ENCODE measurements around the gene KRTAP4-7.
A peak's percentile ranks its signal among the peaks of the same experiment; 100 is the strongest.
"Not testable (repeated sequence)": the region's sequence is repeated elsewhere in the genome, so short reads cannot be mapped to it uniquely, and the experiment has no call there.

The KRTAP4-7 gene

DNA sequence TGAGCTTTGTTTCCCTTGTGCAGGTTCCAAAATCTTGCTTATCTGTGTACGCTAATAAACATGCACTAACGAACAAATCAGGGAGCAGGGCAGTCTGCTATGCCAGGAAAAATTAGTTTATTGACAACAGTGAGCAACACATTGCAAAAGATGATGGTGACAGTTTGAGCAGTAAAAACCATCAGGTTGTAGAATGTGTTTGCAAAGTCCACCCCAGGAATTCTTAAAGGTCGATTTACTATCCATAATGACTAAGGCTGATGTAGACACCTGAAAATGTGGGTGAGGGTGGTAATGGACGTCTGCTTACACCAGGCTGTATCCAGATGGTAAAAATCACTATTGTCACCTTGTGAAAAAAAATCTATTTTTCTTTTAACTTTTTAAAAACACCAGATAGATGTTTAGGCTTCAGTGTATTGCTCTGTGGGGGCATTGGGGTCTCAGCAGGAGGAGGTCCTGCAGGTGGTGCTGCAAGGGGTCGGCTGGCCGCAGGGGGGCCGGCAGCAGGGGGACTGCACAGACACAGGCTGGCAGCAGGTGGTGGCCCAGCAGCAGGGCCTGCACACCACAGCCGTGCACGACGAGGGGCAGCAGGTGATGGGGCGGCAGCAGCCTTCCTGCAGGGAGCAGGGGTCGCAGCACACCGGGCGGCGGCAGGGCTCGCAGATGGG lies 18.8 kb upstream of the KRTAP4-7 start:
- FAIRE-seq; DNase-seq (ENCODE audit: low spot score): not testable (repeated sequence)

DNA sequence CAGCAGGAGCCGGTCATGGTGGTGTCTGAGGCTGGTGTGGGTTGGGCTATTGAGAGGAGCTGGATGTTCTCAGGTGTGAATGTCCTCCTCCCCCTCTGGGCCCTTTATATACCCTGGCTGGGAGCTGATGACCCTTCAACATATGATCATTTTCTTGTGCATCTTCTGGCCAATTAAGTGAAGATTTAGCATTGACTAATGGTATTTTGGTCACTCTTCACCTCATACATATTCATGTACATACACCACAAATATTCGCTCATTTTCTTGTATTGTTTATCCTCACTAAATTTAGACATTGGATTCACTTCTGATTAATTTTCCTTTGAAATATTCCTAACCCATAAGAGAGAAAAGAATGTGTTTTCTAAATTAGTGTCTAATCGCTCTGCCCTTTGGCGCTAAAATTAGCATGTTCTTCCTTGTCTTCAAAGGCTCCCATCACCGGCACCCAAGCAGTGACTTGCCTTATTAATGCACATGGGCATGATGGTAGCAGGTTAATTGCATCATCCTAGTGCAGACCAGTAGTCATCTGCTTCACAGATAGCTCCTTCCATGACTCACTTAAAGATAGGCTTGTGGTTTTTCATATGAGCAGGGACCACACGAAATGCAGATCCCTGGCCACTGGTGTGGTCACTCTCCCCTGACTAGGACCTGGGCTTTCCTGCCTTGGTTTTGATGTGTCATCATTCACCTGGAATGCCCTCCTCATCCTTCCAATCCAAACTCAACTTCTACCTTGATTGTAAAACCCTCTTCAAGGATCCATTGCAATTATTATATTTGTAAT lies 17.9 kb upstream of the KRTAP4-7 start, which contains the start of gene KRTAP2-4:
Gene KRTAP2-4, minus strand, starts transcription at position 51 of the 796 bp plus-strand sequence. Its CDS starts 34 bp downstream, at position 17.
- FAIRE-seq = peak; percentile 99

DNA sequence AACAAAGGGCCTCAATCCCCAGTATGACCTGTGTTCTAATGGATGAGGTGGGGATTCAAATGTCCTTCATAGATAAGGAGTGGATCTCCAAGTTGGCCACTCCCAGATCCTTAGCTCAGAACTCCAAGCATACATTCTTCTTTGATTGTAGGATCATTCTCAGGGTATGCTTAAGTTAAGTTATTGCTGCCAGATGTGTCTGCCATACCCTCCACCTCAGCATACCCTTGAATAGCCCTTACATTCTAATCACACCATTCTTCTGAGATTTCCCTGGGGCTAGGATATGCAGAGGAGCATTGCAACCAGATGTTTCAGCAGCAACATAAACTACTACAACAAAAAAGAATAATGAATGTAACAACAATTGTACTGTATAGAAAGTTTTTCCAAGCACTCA lies 16.7 kb upstream of the KRTAP4-7 start:
- FAIRE-seq (no peak), DNase-seq (ENCODE audit: low spot score) (no peak)

More for the DNA sequence above, 17.9 kb upstream of the KRTAP4-7 start, which contains the start of gene KRTAP2-4:
- DNase-seq (ENCODE audit: low spot score) = peak; percentile 99

DNA sequence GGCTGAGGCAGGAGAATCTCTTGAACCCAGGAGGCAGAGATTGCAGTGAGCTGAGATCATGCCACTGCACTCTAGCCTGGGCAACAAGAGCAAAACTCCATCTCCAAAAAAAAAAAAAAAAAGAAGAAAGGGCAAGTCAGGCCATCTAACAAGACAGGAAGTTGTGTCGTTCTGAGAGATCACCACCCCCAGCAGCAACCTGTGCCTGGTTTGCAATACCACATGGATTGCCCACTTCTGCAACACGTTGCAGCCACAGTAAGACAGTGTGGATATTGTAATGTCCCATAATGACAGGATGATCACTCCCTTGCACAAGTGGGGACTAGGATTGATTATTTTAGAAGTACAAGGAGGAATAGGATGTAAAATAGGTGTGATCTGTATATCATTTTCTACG lies 14.9 kb upstream of the KRTAP4-7 start:
- no peak for DNase-seq (ENCODE audit: low spot score)
- FAIRE-seq = no peak

DNA sequence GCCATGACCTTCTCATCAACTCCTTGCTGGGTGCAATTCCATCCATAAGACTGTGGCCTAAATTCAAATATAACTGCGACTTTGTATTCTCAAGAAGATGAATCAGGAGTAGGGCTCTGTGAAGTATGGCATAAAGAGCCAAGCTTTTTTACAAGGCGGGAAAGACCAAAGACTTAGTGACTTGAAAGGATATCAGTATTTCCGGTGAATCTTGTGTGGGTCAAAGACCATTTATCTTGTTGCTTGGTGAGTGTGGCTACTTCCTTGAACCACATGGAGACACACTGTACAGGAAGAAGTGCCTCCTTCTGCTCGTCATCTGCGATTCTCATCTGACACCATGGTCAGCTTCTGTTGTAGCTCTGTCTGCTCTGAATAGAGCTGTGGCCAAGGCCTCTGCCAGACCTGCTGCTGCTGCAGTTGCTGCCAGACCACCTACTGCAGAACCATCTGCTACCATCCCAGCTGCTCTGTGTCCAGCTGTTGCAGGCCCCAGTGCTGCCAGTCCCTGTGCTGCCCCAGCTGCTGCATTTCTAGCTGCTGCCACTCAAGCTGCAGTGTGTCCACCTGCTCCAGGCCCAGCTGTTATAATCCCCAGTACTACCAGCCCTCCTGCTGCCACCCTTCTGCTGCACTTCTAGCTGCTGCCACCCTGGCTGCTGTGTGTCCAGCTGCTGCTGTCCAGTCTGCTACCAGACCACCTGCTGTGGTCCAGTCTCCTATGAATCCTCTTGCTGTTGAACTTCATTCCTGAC lies 12.2 kb upstream of the KRTAP4-7 start:
- DNase-seq (ENCODE audit: low spot score) (no peak), FAIRE-seq (no peak)

DNA sequence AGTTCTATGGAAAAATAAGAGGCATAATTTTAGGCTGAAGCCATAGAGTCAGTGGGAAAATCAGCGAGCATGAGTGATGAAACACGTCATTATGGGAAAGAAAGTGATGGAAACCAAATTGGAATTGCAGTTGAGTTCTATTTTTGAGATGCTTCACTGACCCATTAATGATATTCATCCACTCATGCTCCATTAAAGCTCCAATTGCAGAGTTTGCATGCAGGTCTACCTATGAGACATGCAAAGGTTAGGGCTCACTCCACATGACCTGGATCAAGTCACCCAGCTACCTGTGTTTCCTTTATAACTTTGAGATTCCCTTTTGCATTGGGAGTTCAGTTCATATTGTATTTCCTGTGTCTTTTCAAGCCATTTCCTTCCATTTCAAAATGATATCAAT lies 10.3 kb upstream of the KRTAP4-7 start:
- DNase-seq (ENCODE audit: low spot score) (no peak), FAIRE-seq (no peak)

DNA sequence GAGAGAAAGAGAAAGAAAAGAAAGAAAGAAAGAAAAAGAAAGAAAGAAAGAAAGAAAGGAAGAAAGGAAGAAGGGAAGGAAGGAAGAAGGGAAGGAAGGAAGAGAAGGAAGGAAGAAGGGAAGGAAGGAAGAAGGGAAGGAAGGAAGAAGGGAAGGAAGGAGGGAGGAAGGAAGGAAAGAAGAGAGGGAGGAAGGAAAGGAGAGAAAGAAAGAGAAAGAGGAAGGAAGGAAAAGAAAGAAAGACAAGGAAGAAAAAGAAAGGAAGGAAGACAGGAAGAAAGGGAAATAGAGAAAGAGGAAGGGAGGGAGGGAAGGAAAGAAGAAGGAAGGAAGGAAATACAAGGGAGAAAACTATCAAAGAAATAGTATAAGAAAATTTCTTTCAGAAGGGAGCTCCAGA lies 7.2 kb upstream of the KRTAP4-7 start:
- FAIRE-seq = no peak

DNA sequence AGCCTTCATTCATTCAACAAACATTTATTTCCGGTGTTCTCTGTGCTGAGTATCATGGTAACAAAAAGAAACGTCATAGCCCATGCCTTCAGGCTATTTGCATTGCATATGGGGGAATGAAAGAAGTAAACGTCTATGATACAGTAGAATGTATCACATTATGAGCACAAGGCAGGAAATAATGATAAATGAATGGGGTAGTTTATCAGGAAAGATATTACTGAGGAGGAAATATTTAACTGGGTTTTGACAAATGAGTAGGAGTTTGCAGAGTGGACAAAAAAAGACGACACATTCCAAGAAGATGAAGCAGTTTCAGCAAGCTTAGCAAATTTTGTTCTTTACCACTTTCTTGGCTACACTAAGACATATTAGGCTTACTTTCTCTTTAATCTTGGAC lies 1.3 kb upstream of the KRTAP4-7 start:
- no peak for FAIRE-seq

More for the DNA sequence above, 7.2 kb upstream of the KRTAP4-7 start:
- DNase-seq (ENCODE audit: low spot score) = no peak

DNA sequence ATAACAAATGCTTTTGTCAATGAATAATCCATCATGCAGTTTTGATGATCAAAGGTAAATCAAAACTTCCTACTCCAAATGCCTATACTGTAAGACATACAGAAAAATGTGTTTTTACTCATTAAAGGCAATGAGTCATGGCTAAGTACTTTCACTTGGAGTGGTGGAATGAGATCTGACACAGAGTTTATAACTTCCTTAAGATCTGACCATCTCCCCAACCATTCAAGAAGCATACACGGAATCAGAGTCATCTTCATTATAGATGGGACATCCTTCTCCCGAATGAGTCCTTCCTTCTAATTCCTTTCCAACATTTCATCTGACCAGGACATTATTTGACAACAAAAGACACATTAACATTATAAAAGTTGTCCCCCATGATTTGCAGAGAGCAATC lies 523 bp upstream of the KRTAP4-7 start:
- peak; percentile 95 for FAIRE-seq
- peak; percentile 62 for DNase-seq (ENCODE audit: low spot score)

More for the DNA sequence above, 1.3 kb upstream of the KRTAP4-7 start:
- peak; percentile 53 for DNase-seq (ENCODE audit: low spot score)

DNA sequence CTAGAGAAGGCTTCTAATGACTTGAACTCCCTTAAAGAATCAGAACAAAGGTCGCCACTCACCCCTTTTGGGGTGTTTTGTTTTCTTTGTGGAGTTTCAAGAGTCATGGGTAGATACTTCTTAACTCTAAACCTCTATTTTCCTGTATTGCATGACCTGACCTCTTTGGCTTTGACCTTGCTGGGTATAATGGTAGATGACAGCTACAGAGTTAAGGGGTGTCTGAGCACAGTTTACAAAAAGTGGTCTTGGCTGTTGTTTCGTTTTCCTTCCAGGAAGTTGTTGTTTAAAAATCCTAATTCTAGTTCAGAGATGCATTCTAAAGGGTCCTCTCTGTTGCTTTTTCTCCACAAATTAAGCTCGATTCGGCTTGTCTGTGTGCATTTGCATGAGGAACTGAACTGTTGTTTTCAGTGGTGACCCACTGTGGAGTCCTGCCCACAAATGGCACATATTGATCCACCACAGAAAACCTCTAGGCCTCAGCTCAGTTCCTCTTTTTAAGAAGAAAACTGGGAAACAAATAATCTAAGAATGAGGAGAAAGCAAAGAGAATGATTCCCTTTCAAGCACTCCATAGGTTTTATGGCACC lies 4.9 kb downstream of the KRTAP4-7 start:
- DNase-seq (ENCODE audit: low spot score); FAIRE-seq: not testable (repeated sequence)

DNA sequence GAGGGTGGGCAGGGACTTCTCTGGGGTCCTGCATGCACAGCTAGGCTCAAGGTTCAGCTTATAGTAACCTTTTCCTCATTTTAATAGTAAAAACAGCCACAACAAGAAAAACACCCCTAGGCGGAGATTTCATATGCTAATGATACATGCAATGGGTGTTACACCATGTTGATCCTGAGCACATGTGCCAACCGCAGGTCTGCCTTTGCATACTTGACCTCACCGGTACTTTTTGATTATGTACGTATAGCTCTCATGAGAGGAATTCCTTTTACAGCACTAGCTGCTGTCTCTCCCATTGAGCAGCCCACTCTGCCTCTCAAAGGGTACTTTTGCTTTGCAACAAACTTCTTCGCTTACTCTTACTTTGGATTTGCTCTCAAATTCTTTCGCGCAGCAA lies 12.1 kb downstream of the KRTAP4-7 start:
- DNase-seq (ENCODE audit: low spot score) (no peak), FAIRE-seq (no peak)

DNA sequence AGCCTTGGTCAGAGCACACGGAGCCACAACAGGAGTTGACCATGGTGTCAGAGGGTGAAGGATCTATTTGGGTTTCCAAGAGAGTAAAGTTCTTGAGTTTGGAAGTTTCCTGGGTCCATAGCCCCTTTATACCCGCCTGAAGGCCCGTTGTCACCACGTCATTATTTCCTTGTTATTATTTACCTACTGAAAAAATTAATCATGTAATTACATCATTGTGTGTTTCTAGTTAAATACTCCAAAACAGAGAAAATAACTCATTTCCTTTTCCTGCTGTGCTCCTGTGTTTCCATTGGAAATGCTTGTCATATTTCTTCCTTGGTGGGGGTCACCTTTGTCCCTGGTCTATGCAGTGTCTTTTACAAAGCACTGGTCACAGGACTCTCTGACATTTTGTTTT lies 14.1 kb downstream of the KRTAP4-7 start, which contains the start of gene KRTAP4-8:
Gene KRTAP4-8, minus strand, starts transcription at position 101 of the 400 bp plus-strand sequence. Its CDS starts 58 bp downstream, at position 43.
- no peak for DNase-seq (ENCODE audit: low spot score)
- no peak for FAIRE-seq

DNA sequence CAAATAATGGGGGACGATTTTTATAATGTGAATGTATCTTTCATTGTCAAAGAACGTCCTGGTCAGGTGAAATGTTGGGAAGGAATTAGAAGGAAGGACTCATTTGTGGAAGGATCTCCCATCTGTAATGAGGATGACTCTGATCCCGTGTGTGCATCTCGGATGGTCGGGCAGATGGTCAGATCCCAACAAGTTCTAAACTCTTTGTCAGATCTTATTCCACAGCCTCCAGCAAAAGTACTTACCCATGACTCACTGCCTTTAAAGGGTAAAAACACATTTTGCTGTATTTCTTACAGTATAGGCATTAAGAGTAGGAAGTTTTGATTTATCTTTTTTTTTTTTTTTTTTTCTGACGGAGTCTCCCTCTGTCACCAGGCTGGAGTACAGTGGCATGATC lies 14.5 kb downstream of the KRTAP4-7 start:
- FAIRE-seq = no peak
- DNase-seq (ENCODE audit: low spot score) = no peak

DNA sequence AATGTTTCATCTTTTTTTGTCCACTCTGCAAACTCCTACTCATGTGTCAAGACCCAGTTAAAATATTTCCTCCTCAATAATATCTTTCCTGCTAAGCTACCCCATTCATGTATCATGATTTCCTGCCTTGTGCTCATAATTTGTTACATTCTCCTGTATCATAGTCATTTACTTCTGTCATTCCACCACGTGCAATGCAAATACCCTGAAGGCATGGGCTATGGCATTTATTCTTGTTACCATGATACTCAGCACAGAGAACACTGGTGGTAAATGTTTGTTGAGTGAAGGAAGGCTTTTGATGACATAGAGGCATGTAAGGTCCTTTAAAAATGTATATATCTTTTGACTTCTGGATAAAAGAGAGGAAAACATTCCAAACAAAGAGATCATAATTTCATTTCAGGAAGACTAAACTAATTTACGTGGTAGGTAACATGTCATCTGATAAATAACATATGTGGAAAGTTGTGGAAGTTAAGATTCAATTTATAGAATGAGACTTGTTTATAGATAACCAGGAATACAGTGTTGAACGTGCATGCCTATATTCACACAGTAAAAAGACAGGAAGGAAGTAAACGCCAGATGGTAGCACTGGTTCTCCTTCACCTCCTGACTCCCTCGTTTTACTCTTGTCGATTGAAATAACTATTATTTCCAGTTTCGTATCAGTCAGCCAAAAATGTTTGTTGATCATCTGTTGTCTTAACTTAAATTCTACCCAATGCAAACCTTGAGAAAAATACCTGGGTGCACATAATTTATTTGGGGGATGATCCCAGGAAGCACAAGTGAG lies 15.9 kb downstream of the KRTAP4-7 start:
- DNase-seq (ENCODE audit: low spot score) (peak; percentile 80), FAIRE-seq (peak; percentile 60)

DNA sequence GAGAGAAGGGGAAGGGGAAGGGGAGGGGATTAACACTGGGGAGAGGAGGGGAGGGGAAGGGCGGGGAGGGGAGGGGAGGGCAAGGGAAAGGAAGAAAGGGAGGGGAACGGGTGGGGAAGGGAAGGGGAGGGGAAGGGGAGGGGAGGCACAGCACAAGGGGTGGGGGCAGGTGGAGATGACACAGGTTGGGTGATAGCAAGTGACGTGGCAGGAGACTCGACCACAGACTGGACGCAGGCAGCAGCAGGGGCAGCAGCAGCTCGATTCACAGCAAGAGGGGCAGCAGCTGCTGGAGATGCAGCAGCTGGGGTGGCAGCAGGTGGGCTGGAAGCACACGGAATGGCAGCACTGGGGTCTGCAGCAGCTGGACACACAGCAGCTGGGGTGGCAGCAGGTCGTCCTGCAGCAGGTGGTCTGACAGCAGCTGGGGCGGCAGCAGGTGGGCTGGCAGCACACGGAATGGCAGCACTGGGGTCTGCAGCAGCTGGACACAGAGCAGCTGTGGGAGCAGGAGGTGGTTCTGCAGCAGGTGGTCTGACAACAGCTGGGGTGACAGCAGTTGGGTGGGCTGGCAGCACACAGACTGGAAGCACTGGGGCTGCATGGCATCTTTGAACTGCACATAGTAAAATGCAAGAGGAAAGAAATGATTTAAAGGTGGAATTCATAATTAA lies 17.8 kb downstream of the KRTAP4-7 start, which contains the start of gene KRTAP4-16:
Gene KRTAP4-16, minus strand, starts transcription at position 624 of the 674 bp plus-strand sequence. Its CDS starts 0 bp downstream, at position 624.
- FAIRE-seq (no peak), DNase-seq (ENCODE audit: low spot score) (no peak)

DNA sequence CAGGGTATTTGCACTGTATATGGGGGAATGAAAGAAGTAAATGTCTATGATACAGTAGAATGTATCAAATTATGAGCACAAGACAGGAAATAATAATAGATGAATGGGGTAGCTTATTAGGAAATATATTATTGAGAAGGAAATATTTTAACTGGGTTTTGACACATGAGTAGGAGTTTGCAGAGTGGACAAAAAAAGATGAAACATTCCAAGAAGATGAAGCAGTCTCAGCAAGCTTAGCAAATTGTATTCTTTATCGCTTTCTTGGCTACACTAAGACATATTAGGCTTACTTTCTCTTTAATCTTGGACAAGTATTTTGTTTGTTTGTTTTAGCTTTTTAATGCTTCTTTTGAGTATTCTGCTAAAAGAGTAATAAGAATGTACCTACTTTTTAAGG lies 19.9 kb downstream of the KRTAP4-7 start:
- FAIRE-seq = no peak
- DNase-seq (ENCODE audit: low spot score) = no peak

DNA sequence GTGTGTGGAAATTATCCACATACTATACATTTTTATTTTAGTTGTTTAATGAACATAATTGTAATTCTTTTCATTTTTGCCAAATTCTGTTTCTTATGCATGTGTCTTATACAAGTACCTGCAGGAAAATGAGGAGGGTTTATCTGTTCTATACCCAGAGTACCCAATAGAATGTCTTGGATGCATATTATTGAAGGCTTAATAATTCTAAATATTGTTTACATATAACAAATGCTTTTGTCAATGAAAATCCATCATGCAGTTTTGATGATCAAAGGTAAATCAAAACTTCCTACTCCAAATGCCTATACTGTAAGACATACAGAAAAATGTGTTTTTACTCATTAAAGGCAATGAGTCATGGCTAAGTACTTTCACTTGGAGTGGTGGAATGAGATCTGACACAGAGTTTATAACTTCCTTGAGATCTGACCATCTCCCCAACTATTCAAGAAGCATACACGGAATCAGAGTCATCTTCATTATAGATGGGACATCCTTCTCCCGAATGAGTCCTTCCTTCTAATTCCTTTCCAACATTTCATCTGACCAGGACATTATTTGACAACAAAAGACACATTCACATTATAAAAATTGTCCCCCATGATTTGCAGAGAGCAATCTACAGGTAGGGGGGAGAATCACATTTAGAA lies 20.6 kb downstream of the KRTAP4-7 start:
- DNase-seq (ENCODE audit: low spot score) (peak; percentile 68), FAIRE-seq (peak; percentile 98)

DNA sequence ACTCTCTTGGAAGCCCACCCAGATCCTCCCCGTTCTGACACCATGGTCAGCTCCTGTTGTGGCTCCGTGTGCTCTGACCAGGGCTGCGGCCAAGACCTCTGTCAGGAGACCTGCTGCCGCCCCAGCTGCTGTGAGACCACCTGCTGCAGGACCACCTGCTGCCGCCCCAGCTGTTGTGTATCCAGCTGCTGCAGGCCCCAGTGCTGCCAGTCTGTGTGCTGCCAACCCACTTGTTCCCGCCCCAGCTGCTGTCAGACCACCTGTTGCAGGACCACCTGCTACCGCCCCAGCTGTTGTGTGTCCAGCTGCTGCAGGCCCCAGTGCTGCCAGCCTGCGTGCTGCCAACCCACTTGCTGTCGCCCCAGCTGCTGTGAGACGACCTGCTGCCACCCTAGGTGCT lies 21.4 kb downstream of the KRTAP4-7 start, which contains the start of gene KRTAP4-9:
Gene KRTAP4-9, plus strand, starts transcription at position 43 of the 400 bp plus-strand sequence. Its CDS starts 0 bp downstream, at position 43.
- not testable (repeated sequence) for DNase-seq (ENCODE audit: low spot score); FAIRE-seq

DNA sequence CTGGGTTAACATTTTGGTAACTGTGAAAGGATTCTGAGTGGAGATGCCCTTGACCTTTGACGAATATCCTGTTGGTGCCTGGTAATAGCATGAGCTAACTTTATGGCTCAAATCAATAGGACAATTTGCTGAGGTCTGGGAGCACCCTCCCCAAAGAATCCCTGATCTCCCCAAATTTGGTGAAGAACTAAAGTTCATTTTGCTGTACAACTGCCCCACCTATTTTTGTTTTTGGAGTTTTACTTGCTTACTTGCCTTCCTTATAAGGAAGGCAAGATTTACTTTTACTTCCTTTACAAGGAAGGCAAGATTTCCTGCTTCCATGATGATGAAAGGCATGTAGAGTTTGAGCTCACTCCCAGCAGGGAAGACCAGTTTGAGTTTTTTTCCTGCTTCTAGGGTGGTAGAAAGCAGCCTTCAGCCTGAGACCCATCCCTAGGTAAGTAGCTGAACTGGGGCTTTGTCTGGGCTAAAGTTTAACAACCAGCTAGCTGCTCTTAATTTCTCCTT lies 24.0 kb downstream of the KRTAP4-7 start:
- no peak for FAIRE-seq
- no peak for DNase-seq (ENCODE audit: low spot score)

Measured in RCC 7860 (cell line).